Loucy (cell line): ENCODE results near the gene KDELR1.

ENCODE experiments used
- CTCF ChIP-seq: fragments of 200-600 bp; sonication (generic); conservative IDR thresholded peaks from 2 replicates; pipeline ENCODE4 v1.5.1; 2014; ENCODE audit warnings: mild to moderate bottlenecking, antibody characterized with exemption, low read length
- EZH2phosphoT487 ChIP-seq: fragments of 200-600 bp; IDR thresholded peaks from 2 replicates; pipeline ENCODE4 v1.6.1; 2018; ENCODE audit warnings: antibody characterized with exemption, mild to moderate bottlenecking, moderate library complexity, borderline replicate concordance

GRCh38 chr19:48397263-48398101 is 6.1 kb upstream of the KDELR1 start:
- TF ChIP-seq CTCF, result no peak
- TF ChIP-seq EZH2phosphoT487, result no peak
